HG02981 (cell line): Measurements from ENCODE around the gene RNF224.

Experiments
- ATAC-seq: cut with Tn5 transposase; IDR thresholded peaks from one replicate; pipeline ENCODE4 v1.9.1; 2021; ENCODE audit warnings: mild to moderate bottlenecking, moderate library complexity; ENCODE audit not compliant: unreplicated experiment

Gene RNF224

DNA sequence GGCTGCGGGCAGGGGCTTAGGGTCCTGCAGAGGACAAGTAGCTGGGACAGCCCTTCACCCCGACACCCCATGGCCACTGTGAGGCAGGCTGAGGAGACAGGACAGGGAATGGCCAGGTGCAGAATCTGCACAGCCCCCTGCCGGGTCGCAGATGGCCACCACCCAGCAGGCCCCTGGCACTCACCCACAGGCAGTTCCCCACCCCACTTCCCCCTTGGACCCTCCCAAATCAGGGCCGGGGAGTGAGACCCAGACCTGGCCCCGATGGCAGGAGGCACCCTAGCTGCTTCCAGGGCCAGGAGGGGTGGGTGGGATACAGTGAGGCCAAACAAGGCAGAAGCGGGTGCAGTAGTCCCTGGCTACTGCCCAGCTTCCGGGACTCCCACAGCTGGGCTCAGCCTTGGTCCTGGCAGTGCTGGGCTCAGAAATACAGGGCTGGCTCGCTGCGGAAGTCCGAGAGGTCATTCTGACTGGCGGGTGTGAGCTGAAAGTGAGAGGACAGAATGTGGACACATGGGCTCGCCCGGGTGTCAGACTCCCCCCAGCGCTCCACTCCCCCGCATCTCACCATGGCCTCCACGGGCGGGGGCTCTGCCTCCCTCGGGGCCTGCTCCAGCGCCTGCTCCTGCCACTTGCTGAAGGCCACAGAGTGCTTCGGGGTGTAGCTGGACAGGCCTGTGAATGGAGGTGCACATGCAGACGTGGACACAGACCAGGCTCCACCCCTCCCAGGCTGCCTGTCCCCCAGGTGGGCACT, 35.4 kb upstream of the RNF224 start:
- ATAC-seq: no peak

DNA sequence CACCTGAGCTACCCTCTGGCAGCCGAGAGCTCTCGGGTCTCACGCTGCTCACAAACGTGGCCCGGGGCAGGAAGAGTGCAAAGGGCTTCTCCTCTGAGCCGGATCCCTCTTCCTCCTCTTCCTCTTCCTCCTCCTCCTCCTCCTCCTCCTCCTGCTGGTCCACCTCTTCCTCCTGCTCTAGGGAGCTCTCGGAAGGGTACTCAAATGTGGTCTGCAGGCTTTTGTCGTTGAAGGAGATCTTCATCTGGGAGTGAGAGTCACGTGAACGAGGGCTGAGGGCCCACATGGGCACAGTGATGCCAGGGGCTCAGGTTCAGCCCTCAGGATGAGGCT, 34.9 kb upstream of the RNF224 start:
- no peak for ATAC-seq

DNA sequence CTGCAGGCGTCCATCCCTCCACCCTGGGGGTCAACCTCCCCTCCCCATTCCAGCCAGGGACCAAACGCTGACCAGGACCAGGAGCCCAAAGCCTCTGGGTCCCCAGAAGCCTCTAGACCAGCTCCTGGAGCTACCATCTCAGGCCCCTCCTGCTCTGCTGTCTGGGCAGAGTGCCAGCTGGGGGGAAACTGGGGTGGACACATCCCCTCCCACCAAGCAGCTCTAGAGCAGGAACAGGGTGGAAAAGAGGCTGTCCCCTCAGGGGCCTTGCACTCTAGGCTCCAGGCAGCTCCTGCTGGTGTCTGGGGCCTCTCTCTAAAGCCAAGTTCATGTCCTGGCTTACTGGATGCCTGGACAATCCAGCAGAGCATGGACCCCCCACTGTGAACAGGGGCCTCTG, 34.4 kb upstream of the RNF224 start:
- no peak for ATAC-seq

DNA sequence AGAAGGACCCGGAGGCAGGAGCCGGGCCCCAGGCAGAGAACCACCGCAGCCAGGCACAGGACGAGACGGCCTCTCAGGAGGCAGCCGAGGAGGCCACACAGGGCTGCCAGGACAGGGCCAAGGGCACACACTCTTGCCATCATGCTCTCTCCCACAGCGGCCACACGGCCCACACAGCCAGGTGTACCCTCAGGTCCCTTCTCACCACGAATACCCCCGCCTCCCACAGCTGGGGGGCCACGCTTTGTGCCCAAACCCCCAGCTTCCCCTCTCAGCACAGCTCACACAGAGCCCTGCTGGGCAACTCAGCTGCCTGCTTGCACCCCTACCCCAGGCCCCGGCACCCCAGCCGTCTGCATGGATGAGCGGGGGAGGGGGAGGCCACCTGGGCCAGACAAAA, 33.5 kb upstream of the RNF224 start:
- no peak for ATAC-seq

DNA sequence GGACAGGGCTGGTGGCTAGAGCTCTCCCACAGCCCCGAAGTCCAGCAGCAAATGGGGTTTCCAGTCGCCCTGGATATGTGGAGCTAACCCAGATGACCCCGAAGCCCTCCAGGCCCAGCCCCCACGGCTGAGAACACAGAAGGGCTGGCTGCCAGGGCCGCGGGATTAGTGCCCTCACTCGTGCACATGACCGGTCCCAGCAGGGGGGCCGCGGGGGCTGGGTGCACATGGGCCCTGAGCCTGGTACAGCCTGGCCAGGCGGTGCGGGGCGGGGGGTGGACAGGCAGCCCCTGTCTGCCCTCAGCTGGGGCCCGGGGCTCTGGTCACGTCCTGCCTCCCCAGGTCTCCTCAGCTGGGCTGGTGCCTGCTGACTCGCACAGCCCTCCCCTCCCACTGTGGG, 32.9 kb upstream of the RNF224 start:
- no peak for ATAC-seq

DNA sequence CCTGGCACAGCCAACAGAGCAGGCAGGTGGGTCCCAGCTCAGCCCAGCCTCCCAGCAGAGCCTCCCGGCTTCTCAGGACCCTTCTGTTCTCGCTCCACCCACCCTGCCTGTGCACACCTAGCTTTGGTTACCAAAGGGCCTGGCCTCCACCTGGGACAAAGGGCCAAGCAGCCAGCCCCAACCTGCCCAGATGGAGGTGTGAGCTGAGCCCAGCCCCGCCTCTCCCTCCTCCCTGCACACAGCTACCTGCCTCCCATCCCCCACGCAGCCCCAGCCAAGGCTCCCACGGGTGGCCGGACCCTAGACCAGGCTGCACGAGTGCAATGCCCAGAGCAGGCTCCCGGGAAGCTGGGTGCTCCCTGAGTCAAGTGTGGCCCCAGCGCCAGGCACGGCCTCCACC, 32.4 kb upstream of the RNF224 start:
- ATAC-seq: no peak

DNA sequence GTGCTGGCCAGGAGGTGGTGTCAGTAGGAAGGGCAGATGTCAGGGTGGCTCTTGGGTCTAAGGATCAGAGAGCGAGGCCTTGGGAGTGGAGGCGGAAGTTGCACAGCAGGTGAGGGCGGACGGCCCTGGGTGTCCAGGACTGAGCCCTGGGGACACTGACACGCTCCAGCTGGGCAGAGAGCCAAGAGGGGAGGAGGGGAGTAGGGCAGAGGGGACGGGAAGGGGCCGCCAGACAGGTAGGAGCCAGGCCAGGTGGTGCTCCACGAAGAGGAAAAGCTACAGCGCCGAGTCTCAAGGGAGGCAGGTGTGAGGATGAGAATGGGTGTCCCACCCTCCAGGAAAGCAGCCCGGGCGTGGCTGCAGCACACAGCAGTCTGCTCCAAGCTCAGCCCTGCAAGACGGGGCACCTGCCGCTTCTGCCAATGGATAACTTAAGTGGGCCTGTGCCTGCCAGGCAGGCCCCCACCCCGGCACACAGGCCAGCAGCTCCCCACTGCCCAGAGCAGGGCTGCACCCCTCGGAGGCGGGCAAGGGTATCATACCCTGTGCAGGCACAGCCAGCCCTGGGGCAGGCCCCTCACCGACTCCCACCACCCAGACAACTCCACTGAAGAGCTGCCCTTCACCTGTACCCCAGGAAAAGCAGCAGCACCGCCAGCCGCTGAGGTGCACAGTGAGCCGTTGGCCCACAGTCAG, 31.6 kb upstream of the RNF224 start:
- no peak for ATAC-seq

DNA sequence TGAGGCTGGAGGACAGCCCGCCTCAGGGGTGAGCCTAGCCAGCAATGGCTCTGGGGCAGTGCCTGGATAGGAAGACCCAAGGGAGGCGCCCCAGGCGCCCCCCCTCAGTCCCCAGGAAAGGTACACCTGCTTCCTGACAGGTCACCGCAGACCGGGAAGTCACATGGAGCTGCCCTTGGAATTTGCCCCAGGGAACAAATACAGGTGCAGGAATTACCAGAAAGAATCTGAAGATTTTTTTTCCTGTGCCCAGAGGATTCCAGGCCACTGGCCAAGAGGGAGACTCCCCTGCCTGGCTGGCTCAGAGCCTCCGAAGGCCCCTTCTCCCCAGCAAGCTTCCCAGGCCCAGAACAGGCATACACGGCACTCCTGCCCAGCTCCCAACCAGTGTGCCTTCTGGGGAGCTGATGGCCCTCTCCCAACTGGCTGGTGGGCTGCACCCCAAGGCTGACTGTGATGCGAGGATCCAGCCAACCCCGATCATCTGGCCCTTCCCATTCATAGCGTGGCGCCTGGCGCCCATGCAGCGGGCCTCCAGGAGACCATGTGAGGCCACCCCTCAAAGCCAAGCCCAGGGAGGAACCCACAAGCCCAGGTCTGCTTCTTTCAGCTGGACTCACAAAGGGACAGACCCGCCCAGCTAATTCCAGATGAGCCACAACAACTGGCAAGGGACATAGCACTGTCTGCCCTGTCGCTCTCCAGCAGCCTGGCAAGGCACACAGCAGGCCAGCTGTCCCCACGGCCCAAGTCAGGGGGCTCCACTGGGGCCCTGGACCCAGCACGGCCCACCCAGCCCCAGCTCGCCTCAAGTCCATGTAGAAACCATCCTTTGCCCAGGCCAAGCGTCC, 29.0 kb upstream of the RNF224 start:
- ATAC-seq: no peak

DNA sequence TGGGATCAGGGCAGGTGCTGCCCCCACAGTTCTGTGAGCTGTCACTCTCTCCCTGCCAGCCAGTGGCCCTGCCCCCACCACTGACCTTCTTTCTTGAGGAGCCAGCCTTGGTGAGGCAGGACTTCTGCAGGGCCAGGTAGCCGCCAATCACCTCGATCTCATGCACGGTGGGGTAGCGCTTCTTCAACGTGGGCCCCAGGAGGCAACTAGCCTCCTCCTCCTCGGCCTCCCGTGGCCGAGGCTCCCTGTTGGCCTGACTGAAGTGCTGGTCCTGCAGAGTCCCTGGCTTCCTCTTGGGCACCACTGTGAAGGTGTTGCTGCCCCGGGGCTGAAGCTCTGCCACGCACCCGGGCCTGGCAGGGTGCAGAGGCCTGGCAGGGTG, 28.4 kb upstream of the RNF224 start:
- ATAC-seq: no peak

DNA sequence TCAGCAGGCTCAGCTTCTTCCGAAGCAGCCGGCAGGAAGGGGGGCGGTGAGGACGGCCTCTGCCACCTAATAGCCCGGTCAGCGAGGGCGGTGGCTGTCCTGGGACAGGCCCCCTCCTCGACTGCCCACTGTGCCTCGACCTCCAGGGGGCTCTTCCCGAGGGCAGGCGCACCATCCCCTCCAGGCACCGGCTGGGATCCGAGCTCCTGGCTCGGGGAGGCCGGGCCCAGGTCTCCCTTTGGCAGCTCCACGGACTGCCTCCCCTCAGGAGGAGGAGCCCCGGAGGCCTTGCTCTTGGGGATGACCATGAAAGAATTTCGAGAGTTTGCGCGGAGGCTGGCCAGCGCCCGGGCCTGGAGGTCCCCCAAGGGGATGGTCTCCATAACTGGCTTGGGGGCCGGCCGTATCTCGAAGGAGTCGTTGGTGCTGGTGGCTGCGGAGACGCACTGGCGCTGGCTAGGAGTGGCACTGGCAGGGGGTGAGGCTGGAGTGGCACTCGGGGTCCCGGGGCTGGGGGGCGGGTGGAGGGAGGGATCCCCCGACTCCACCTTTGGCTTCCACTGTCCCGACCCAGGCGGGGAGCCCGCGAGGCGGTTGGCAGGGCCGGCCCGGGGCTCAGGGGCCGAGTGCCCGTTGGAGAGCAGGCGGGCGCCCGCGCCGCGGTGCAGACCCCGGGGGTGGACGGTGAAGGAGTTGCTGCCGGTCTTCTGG, 27.7 kb upstream of the RNF224 start:
- ATAC-seq: no peak

DNA sequence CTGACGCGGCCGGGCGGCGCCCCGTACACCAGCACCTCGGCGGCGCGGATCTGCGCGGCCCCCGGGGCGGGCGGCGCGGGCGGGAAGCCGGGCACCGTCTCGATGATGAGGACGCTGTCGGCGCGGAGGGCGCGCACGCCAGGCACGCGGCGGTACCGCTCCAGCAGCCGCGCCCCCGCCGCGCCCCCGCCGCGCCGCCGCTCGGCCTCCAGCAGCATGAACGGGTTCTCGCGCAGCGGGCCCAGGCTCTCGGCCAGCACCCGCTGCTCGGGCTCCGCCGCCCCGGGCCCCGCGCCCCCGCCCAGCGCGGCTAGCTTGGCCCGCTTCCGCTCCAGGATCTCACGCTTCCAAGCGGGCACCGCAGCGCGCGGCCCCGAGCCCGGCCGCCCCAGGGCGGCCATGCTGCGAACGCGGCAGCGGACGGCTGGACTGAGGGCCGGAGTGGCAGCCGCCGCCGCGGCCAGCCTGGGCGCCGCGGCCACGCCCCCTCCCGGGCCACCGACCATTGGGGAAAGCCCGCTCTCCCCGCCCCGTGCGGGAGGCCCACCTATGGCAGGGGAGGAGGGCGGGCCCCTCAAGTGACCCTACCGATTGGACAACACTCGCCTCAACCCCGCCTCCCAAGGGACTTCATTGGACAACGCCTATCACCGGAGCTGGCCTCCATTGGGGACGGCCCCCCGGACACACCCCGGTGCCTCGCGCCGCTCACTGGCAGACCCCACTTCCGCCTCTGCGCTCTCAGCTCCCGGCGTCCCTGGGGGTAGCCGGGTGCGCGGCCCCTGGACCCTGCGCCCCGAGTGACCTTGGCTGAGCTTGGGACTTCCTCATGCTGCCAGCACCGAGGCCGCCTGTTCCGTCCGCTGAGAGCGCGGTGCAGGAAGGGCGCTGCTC, 26.7 kb upstream of the RNF224 start, which contains the start of gene TPRN:
TPRN (minus strand) TSS at position 431 of the 894 bp plus-strand sequence; CDS start at position 401, 30 bp downstream.
- peak; percentile 82 for ATAC-seq

DNA sequence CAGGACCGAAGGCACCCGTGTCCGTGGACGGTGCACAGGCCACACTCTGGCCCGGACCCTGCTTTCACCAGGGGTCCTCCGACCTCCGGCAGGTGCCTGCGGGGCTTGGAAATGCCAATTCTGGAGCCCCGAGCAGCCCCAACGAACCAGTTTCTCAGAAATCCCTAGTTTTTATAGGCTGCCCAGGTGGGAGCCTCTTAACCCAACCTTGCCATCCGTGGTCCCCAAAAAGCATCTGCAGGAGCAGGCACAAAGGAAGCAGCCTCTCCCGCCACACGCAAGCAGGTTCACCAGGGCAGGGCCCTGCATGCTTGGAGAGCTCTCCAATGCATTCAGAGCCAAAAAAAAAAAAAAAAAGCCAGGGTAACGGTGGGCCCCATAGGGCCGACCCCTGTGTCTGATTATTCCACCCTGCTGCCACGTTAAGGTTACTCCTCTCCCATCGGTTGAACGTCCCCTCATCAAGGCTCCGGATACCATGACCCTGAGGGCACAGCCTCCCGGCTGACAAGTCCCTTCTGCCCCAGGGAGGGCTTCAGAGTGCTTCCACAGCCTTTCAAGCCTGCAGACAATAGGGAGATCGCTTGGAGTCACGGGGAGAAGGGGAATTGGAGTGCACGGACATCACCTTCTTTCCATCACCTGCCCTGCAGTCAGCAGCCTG, 26.0 kb upstream of the RNF224 start:
- ATAC-seq: no peak

DNA sequence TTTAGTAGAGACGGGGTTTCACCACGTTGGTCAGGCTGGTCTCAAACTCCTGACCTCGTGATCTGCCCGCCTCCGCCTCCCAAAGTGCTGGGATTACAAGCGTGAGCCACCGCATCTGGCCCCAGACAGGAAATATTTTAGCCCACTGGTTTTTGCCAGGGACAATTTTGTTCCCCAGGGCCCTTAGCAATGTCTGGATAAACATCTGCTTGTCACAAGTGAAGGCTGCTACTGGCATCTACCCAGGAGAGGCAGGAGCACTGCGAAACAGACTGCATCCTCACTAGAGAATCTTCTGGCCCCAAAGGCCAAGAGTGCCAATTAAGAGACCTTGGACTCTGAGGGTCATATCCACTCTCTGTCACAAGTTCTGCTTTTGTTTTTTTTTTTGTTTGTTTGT, 24.3 kb upstream of the RNF224 start:
- no peak for ATAC-seq

DNA sequence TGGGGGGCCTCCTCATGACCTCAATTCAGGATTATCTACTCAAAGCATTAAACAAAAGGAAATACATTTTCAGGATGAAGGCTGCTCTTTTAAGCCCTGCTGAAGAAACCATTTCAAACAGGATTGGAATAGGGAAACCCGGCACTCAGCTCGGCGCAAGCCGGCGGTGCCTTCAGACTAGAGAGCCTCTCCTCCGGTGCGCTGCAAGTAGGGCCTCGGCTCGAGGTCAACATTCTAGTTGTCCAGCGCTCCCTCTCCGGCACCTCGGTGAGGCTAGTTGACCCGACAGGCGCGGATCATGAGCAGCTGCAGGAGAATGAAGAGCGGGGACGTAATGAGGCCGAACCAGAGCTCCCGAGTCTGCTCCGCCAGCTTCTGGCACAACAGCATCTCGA, 22.6 kb upstream of the RNF224 start:
- ATAC-seq: no peak

DNA sequence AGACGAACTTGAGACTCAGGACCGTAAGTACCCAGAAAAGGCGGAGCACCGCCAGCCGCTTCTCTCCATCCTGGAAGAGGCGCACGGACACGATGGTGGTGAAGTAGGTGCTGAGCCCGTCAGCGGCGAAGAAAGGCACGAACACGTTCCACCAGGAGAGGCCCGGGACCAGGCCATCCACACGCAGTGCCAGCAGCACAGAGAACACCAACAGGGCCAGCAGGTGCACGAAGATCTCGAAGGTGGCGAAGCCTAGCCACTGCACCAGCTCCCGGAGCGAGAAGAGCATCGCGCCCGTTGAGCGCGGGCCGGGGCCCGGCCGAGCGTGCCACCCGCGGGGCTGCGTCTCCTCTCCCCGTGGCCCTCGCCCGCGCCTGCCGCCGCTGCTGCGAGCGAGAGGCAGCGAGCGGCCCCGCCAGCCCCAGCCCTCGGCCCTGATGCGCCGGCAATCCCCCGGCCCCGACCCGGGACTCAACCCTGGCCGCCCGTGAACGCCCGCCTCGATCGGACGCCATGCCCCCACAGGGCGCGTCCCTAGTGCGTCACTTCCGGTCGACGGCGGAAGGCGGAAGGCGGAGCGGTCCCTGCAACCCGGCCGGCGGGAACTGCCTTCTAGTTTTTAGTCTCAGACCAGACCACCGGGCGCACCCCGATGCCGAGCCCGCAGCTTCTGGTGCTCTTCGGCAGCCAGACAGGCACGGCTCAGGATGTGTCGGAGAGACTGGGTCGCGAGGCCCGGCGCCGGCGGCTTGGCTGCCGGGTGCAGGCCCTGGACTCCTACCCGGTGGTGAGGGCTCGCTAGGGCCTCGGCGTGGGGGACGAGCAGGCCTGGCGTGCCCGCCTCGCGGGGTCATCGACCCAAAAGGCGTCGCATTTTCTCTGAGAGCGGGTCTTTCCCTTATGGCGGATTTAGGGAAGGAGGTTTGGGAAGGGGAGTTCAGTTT, 21.9 kb upstream of the RNF224 start, which contains the start of the genes NDOR1 and TMEM203:
NDOR1 (plus strand) TSS at position 575 of the 944 bp plus-strand sequence; CDS start at position 653, 78 bp downstream.
TMEM203 (minus strand) TSS at position 523 of the 944 bp plus-strand sequence; CDS start at position 289, 234 bp downstream.
- ATAC-seq: peak; percentile 38

DNA sequence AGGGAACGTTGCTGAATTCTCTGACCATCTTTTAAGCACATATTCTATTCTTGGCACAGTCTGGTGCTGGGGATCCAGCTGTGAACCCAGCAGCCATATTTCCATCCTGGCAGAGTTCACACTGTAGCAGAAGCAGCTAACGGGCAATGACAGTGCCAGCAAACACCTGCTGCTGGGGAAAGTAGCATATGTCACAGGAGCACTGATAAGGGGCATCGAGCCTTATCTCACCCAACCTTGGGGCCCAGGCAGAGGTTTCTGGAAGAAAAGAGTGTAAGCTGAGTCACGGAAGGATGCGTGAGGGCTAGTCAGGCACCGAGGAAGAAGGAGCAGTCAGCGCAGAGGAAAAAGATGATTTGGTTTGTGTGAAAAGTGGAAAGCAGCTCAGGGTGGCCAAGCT, 20.7 kb upstream of the RNF224 start:
- no peak for ATAC-seq

DNA sequence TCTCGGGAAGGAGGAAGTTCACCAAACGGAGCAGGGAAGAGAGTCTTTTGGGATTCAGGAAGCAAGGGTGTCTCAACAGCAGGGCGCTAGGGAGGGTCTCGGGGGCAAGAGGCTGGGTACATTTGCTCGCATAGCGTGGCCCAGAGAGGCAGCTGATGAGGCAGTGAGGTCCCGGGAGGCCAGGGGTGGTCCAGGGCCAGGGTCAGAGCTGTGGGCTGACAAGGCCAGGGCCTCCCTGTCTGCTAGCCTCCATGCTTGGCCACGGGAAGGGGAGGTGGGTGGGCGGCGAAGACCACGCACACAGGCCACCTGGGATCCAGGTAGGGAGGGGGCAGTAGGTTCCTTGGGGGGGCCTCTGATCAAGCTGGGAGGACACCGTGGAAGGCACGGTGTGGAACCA, 15.8 kb upstream of the RNF224 start:
- ATAC-seq: no peak

DNA sequence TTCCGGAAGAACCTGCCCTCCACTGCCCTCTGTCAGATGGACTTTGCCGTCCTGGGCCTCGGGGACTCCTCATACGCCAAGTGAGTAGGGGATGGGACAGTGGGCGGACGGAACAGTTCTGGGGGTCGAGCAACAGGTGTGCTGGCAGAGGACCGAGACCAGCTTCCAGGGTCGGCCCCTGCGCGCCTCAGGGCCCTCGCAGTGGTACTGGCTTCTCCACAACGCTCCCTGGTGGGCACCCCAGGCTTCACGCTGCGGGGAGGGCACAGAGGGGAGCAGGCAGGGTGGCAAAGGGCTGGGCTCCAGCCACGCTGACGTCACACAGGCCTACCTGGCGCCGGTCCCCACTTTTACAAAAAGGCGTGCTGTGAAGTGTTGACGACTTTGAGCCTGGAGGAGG, 14.8 kb upstream of the RNF224 start:
- ATAC-seq: no peak
